ENCODE results near the gene FNDC11. TPM values are rescaled to one million over a fixed set of nuclear protein-coding genes. Genes with fewer than 3 reads are reported as not detected.

Gene FNDC11
- total RNA-seq, 3 donors from 2014 or later (not counting 1 experiment from before 2014, with no cell fraction given), result 0.19 to 0.75 (median 0.25) TPM

DNA sequence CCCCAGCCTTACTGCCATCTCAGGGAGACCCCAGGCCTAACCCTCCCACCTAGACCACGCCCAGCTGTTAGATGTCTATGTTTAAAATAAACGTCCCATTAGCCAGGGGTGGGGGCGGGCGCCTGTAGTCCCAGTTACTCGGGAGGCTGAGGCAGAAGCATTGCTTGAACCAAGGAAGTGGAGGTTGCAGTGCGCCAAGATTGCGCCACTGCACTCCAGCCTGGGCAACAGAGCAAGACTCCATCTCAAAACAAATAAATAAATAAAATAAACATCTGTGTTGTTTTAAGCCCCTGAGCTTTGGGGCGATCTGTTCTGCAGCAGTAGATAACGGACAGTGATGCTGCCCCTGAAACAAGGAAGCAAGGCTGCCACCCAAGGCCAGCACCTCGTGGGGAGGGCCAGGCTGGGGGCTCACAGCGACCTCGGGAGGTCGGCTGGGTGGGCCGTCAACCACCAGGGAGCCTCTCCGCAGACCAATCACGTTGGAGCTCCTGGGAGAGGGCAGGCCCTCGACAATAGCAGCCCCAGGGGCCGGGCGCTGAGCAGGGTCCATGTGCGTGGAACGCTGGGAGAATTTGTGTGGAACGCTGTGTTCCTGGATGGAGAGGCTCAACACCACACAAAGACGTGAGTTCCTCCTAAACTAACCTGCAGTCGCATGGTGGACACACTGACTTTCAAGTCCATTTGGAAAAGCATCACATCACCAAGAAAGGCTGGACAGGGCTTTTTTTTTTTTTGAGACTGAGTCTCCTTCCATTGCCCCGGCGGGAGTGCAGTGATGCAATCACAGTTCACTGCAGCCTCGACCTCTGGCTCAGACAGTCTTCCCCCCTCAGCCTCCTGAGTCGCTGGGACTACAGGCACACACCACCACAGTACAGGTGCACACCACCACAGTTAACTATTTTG, 21.1 kb downstream of the FNDC11 start:
- H3K9me3 Mint-ChIP-seq, result no peaks in the 10 kb centered on the region
- DNase-seq, result no peak
- Histone ChIP-seq H3K27ac (ENCODE audit: low read length) (no peak overlapping the region), H3K27me3 (ENCODE audit: control insufficient read depth, insufficient read depth, low read length) (peaks cover 2% of the 10 kb centered on the region), H3K36me3 (ENCODE audit: control insufficient read depth, insufficient read depth, low read length) (peaks cover 8% of the 10 kb centered on the region), H3K4me3 (ENCODE audit: low read length) (no peak overlapping the region), H3K4me1 (ENCODE audit: control insufficient read depth, insufficient read depth, low read length) (peaks cover 22% of the 10 kb centered on the region), H3K9me3 (ENCODE audit: control insufficient read depth, insufficient read depth, low read length) (no peaks in the 10 kb centered on the region)
- H3K4me3 Mint-ChIP-seq, result peak overlapping the region; percentile 68
- intact Hi-C loops (cut with micrococcal nuclease), result no loop called here
- peaks cover 0 to 9% of the 10 kb centered on the region in 2 donors for H3K27me3 Mint-ChIP-seq (ENCODE audit: low read depth in 2 of 2)
- H3K27ac Mint-ChIP-seq, result peak overlapping the region; percentile 82 to 88
- no peaks in the 10 kb centered on the region for H3K36me3 Mint-ChIP-seq
- peaks cover 0 to 4% of the 10 kb centered on the region in 2 donors for H3K4me1 Mint-ChIP-seq
- ATAC-seq, result no peak
- TF ChIP-seq, protein P1, sequence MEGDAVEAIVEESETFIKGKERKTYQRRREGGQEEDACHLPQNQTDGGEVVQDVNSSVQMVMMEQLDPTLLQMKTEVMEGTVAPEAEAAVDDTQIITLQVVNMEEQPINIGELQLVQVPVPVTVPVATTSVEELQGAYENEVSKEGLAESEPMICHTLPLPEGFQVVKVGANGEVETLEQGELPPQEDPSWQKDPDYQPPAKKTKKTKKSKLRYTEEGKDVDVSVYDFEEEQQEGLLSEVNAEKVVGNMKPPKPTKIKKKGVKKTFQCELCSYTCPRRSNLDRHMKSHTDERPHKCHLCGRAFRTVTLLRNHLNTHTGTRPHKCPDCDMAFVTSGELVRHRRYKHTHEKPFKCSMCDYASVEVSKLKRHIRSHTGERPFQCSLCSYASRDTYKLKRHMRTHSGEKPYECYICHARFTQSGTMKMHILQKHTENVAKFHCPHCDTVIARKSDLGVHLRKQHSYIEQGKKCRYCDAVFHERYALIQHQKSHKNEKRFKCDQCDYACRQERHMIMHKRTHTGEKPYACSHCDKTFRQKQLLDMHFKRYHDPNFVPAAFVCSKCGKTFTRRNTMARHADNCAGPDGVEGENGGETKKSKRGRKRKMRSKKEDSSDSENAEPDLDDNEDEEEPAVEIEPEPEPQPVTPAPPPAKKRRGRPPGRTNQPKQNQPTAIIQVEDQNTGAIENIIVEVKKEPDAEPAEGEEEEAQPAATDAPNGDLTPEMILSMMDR (IDR thresholded peaks at IDR 0.05), result no peak
- 78% methylated on average over 26 of the region's 28 CpGs for WGBS (ENCODE audit: insufficient coverage)

GRCh38 chr20:63576311-63576710, 22.4 kb downstream of the FNDC11 start:
- Mint-ChIP-seq H3K9me3 (no peaks in the 10 kb centered on the region), H3K27me3 (ENCODE audit: low read depth in 2 of 2) (peaks cover 0 to 9% of the 10 kb centered on the region in 2 donors), H3K4me3 (no peak overlapping the region), H3K36me3 (no peaks in the 10 kb centered on the region), H3K27ac (no peak overlapping the region), H3K4me1 (peaks cover 0 to 4% of the 10 kb centered on the region in 2 donors)
- TF ChIP-seq, protein P1 (IDR thresholded peaks at IDR 0.05), result no peak
- no peak overlapping the region for H3K4me3 ChIP-seq (ENCODE audit: low read length)
- H3K27me3 ChIP-seq (ENCODE audit: control insufficient read depth, insufficient read depth, low read length), result peaks cover 2% of the 10 kb centered on the region
- H3K27ac ChIP-seq (ENCODE audit: low read length), result no peak overlapping the region
- 91% methylated on average over 7 of the region's 7 CpGs for WGBS (ENCODE audit: insufficient coverage)
- intact Hi-C loops (cut with micrococcal nuclease), result no loop called here
- no peaks in the 10 kb centered on the region for H3K9me3 ChIP-seq (ENCODE audit: control insufficient read depth, insufficient read depth, low read length)
- peaks cover 20% of the 10 kb centered on the region for H3K4me1 ChIP-seq (ENCODE audit: control insufficient read depth, insufficient read depth, low read length)
- DNase-seq (no peak), ATAC-seq (no peak)
- H3K36me3 ChIP-seq (ENCODE audit: control insufficient read depth, insufficient read depth, low read length), result peaks cover 8% of the 10 kb centered on the region

DNA sequence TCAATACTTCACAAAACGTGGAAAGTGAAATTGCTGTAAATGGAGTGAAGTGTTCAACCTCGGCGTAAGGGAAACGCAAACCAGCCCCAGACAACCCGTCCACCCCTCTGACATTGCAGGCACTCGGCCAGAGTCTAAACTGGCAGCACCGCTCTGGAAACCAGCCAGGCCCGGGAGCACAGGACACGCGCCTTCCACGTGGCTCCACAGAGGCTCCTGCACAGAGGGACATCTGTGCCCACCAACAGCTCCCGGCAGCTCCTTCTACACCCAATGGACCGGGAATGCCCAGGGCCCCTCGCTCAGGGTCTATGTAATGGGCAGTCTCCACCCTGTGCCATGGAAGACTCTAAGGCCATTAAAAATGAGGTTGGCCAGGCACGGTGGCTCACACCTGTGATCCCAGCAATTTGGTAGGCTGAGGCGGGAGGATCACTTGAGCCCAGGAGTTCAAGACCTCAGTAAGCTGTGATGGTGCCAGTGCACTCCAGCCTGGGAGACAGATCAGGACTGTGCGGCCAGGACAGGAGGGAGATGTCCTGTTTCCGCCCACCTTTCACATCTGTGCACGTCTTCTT, 23.4 kb downstream of the FNDC11 start:
- Histone ChIP-seq H3K4me3 (ENCODE audit: low read length) (no peak overlapping the region), H3K27ac (ENCODE audit: low read length) (no peak overlapping the region), H3K36me3 (ENCODE audit: control insufficient read depth, insufficient read depth, low read length) (peaks cover 3% of the 10 kb centered on the region), H3K27me3 (ENCODE audit: control insufficient read depth, insufficient read depth, low read length) (peaks cover 2% of the 10 kb centered on the region), H3K4me1 (ENCODE audit: control insufficient read depth, insufficient read depth, low read length) (peaks cover 20% of the 10 kb centered on the region), H3K9me3 (ENCODE audit: control insufficient read depth, insufficient read depth, low read length) (no peaks in the 10 kb centered on the region)
- TF ChIP-seq, protein P1 (IDR thresholded peaks at IDR 0.05), result no peak
- H3K4me3 Mint-ChIP-seq, result no peak overlapping the region
- intact Hi-C loops (cut with micrococcal nuclease), result no loop called here
- H3K27me3 Mint-ChIP-seq (ENCODE audit: low read depth in 2 of 2), result peaks cover 0 to 9% of the 10 kb centered on the region in 2 donors
- WGBS (ENCODE audit: insufficient coverage), result 88% methylated on average over 19 of the region's 19 CpGs
- peaks cover 0 to 4% of the 10 kb centered on the region in 2 donors for H3K4me1 Mint-ChIP-seq
- no peaks in the 10 kb centered on the region for H3K36me3 Mint-ChIP-seq
- H3K27ac Mint-ChIP-seq, result no peak overlapping the region
- ATAC-seq (no peak), DNase-seq (no peak)
- no peaks in the 10 kb centered on the region for H3K9me3 Mint-ChIP-seq
